ENCODE data around the gene MAP2. TPM values are rescaled to one million over a fixed set of nuclear protein-coding genes. Genes with fewer than 3 reads are reported as not detected.

The MAP2 gene
- total RNA-seq, 1 experiment from 2014 or later: 7.4 TPM

- Histone ChIP-seq H3K27me3 (ENCODE audit: insufficient read depth, low read length) (no peaks in the 10 kb centered on the region), H4K20me1 (ENCODE audit: insufficient read depth) (no peaks in the 10 kb centered on the region), H3K9me3 (ENCODE audit: control insufficient read depth in 1 of 2, insufficient read depth in 1 of 2, low read depth in 1 of 2, low read length in 2 of 2) (no peaks in the 10 kb centered on the region), H3K36me3 (ENCODE audit: control insufficient read depth in 1 of 2, insufficient read depth in 2 of 2, low read length in 2 of 2) (no peaks in the 10 kb centered on the region), H3K4me3 (replicated peaks in 1 of 2; ENCODE audit: low read depth in 1 of 2, low read length in 2 of 2) (no peak overlapping the region), H3K4me1 (ENCODE audit: control insufficient read depth in 1 of 2, insufficient read depth in 2 of 2, low read length in 2 of 2) (peaks cover 5 to 8% of the 10 kb centered on the region in 2 experiments; a peak in 2 of 4 replicates), H3K9me2 (ENCODE audit: insufficient read depth) (no peaks in the 10 kb centered on the region), H2AFZ (ENCODE audit: low read depth, low read length, poor library complexity, severe bottlenecking) (no peak overlapping the region), H3K9ac (ENCODE audit: low read length) (no peak overlapping the region), H3K79me2 (ENCODE audit: insufficient read depth, low read length) (no peaks in the 10 kb centered on the region), H3K27ac (ENCODE audit: low read depth, low read length) (no peak overlapping the region), H3K4me2 (ENCODE audit: low read length) (no peak overlapping the region)
- TF ChIP-seq JUND (IDR thresholded peaks at IDR 0.05): no peak
- TF ChIP-seq CEBPB (IDR thresholded peaks at IDR 0.05; ENCODE audit: low read depth): no peak
- TF ChIP-seq ZNF274 (IDR thresholded peaks at IDR 0.05; ENCODE audit: low read depth, low read length): no peak
- TF ChIP-seq, protein P1, sequence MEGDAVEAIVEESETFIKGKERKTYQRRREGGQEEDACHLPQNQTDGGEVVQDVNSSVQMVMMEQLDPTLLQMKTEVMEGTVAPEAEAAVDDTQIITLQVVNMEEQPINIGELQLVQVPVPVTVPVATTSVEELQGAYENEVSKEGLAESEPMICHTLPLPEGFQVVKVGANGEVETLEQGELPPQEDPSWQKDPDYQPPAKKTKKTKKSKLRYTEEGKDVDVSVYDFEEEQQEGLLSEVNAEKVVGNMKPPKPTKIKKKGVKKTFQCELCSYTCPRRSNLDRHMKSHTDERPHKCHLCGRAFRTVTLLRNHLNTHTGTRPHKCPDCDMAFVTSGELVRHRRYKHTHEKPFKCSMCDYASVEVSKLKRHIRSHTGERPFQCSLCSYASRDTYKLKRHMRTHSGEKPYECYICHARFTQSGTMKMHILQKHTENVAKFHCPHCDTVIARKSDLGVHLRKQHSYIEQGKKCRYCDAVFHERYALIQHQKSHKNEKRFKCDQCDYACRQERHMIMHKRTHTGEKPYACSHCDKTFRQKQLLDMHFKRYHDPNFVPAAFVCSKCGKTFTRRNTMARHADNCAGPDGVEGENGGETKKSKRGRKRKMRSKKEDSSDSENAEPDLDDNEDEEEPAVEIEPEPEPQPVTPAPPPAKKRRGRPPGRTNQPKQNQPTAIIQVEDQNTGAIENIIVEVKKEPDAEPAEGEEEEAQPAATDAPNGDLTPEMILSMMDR (IDR thresholded peaks at IDR 0.05 in 2 of 3, conservative IDR thresholded peaks at IDR 0.05 in 1 of 3; ENCODE audit: borderline replicate concordance in 1 of 3, insufficient read depth in 1 of 3, low read depth in 2 of 3, low read length in 2 of 3): no peak
- no peak for TF ChIP-seq YY1 (IDR thresholded peaks at IDR 0.05; ENCODE audit: extremely low read depth, insufficient replicate concordance, low read depth, low read length)
- no peak for TF ChIP-seq ELF1 (IDR thresholded peaks at IDR 0.05; ENCODE audit: borderline replicate concordance, low read depth)
- no peak for TF ChIP-seq ZBTB33 (IDR thresholded peaks at IDR 0.05; ENCODE audit: extremely low read depth, insufficient replicate concordance, low read length)
- TF ChIP-seq EZH2phosphoT487 (IDR thresholded peaks at IDR 0.05; ENCODE audit: borderline replicate concordance): no peak
- no peak for TF ChIP-seq SP1 (IDR thresholded peaks at IDR 0.05; ENCODE audit: low read depth)
- no peak for TF ChIP-seq POLR2A (IDR thresholded peaks at IDR 0.05; ENCODE audit: borderline replicate concordance, extremely low read depth, insufficient read depth, insufficient read length)
- no peak for TF ChIP-seq ATF3 (IDR thresholded peaks at IDR 0.05)
- no peak for TF ChIP-seq TCF7L2 (IDR thresholded peaks at IDR 0.05; ENCODE audit: borderline replicate concordance, extremely low read depth, insufficient read depth, insufficient read length)
- TF ChIP-seq EZH2 (IDR thresholded peaks at IDR 0.05): no peak
- TF ChIP-seq SRF (IDR thresholded peaks at IDR 0.05; ENCODE audit: low read depth): no peak
- TF ChIP-seq RAD21 (IDR thresholded peaks at IDR 0.05; ENCODE audit: low read depth): no peak
- no peak for TF ChIP-seq MAX (IDR thresholded peaks at IDR 0.05)
- DNase-seq (ENCODE audit: low read depth, low spot score) (no peak), ATAC-seq (no peak)
- ChIA-PET POLR2A (no interaction called here), RAD21 (ENCODE audit: low non-redundant PET in 1 of 2, low total read pairs in 2 of 2, uncharacterized antibody in 2 of 2, unreplicated experiment in 2 of 2) (no interaction called here), CTCF (no interaction called here)
- BruUV-seq (replicated peaks): no TSS peak
- intact Hi-C loops (cut with micrococcal nuclease): no loop called here
These were observed 99.3 kb downstream of the MAP2 start for GRCh38 chr2:209523041-209523740.
